Neural cell (in vitro differentiated cells): Measurements from ENCODE around the gene CFAP20DC.

Experiments used
- CTCF ChIP-seq: fragments of 450-650 bp; IDR thresholded peaks from 2 replicates; pipeline ENCODE4 v1.5.1; 2014; ENCODE audit warnings: antibody characterized with exemption, mild to moderate bottlenecking, moderate library complexity; ENCODE audit not compliant: poor library complexity, severe bottlenecking
- EP300 ChIP-seq: fragments of 450-650 bp; conservative IDR thresholded peaks from 2 replicates; pipeline ENCODE4 v1.6.1; 2014; ENCODE audit warnings: antibody characterized with exemption, mild to moderate bottlenecking, moderate library complexity; ENCODE audit not compliant: poor library complexity, severe bottlenecking
- EZH2 ChIP-seq: fragments of 200-600, 300-800 bp; shearing (Covaris generic), sonication (generic); IDR thresholded peaks from 2 replicates; pipeline ENCODE4 v1.6.1; 2014; ENCODE audit warnings: antibody characterized with exemption, low read length, borderline replicate concordance, mild to moderate bottlenecking; ENCODE audit not compliant: insufficient read depth, poor library complexity, severe bottlenecking
- MXI1 ChIP-seq: fragments of 450-650 bp; conservative IDR thresholded peaks from 2 replicates; pipeline ENCODE4 v1.6.1; 2014; ENCODE audit warnings: antibody characterized with exemption, mild to moderate bottlenecking; ENCODE audit not compliant: poor library complexity, severe bottlenecking
- POLR2AphosphoS5 ChIP-seq: IDR thresholded peaks from 2 replicates; pipeline ENCODE4 v1.6.1; 2012
- RAD21 ChIP-seq: fragments of 450-650 bp; conservative IDR thresholded peaks from 2 replicates; pipeline ENCODE4 v1.6.1; 2014; ENCODE audit warnings: antibody characterized with exemption, mild to moderate bottlenecking, moderate library complexity
- REST ChIP-seq: IDR thresholded peaks from 2 replicates; pipeline ENCODE4 v1.6.1; 2012; ENCODE audit warnings: borderline replicate concordance
- SMC3 ChIP-seq: fragments of 450-650 bp; conservative IDR thresholded peaks from 2 replicates; pipeline ENCODE4 v1.6.1; 2014; ENCODE audit warnings: antibody characterized with exemption, mild to moderate bottlenecking, moderate library complexity; ENCODE audit not compliant: poor library complexity
- TAF1 ChIP-seq: IDR thresholded peaks from 2 replicates; pipeline ENCODE4 v1.6.1; 2012; ENCODE audit warnings: low read depth

- no peak for TF ChIP-seq CTCF
- TF ChIP-seq POLR2AphosphoS5 = no peak
- TF ChIP-seq RAD21 = no peak
- no peak for TF ChIP-seq EZH2
- no peak for TF ChIP-seq REST
- no peak for TF ChIP-seq EP300
- TF ChIP-seq TAF1 = no peak
- TF ChIP-seq MXI1 = no peak
- no peak for TF ChIP-seq SMC3
Measured at GRCh38 chr3:58728723-58729122, 321.1 kb downstream of the CFAP20DC start.
